ENCODE results near the gene NLRP9. TPM values are rescaled to one million over a fixed set of nuclear protein-coding genes. Genes with fewer than 3 reads are reported as not detected.

The NLRP9 gene
- total and polyA plus RNA-seq, 2 of the 4 experiments (the other 2 are of a cell fraction): not detected

GRCh38 chr19:55696301-55697068 lies 41.7 kb downstream of the NLRP9 start:
- Histone ChIP-seq H3K4me3 (ENCODE audit: insufficient read depth, low read depth, low read length) (no peak overlapping the region), H3K23ac (ENCODE audit: low read depth, low read length) (no peak overlapping the region), H3K4ac (ENCODE audit: low read depth, low read length) (no peak overlapping the region), H4K20me1 (ENCODE audit: insufficient read depth, low read length) (no peaks in the 10 kb centered on the region), H3K4me2 (ENCODE audit: low read depth, low read length) (no peak overlapping the region), H3K56ac (ENCODE audit: extremely low read depth, insufficient read depth, low read length) (no peak overlapping the region), H3K9me1 (ENCODE audit: insufficient read depth, low read length) (no peaks in the 10 kb centered on the region), H3K27me3 (ENCODE audit: control insufficient read depth, insufficient read depth, low read length) (no peaks in the 10 kb centered on the region), H4K5ac (ENCODE audit: low read depth, low read length) (no peak overlapping the region), H3K9ac (ENCODE audit: low read depth, low read length) (no peak overlapping the region), H2BK5ac (ENCODE audit: low read depth, low read length, poor library complexity, severe bottlenecking) (no peak overlapping the region), H2BK15ac (ENCODE audit: low read depth, low read length) (no peak overlapping the region), H2AFZ (replicated peaks; ENCODE audit: low read length, poor library complexity) (no peak overlapping the region), H3K14ac (replicated peaks; ENCODE audit: low read depth, low read length) (no peak overlapping the region), H3K9me3 (ENCODE audit: control insufficient read depth, insufficient read depth, low read length) (no peaks in the 10 kb centered on the region), H3K4me1 (ENCODE audit: control insufficient read depth, insufficient read depth, low read length) (no peaks in the 10 kb centered on the region), H3K79me1 (ENCODE audit: low read depth in 1 of 2, low read length in 2 of 2) (no peaks in the 10 kb centered on the region; a peak in 1 of 4 replicates), H2BK120ac (ENCODE audit: low read depth, low read length) (no peak overlapping the region), H2BK20ac (ENCODE audit: low read depth, low read length) (no peak overlapping the region), H2AK9ac (replicated peaks; ENCODE audit: low read depth, low read length, poor library complexity) (no peak overlapping the region), H3K18ac (ENCODE audit: low read depth, low read length) (no peak overlapping the region), H3K27ac (ENCODE audit: insufficient read depth, low read length) (no peak overlapping the region), H3K36me3 (ENCODE audit: control insufficient read depth, insufficient read depth, low read length) (peaks cover 45% of the 10 kb centered on the region), H2AK5ac (ENCODE audit: low read depth, low read length) (no peak overlapping the region), H4K8ac (ENCODE audit: low read depth in 2 of 2, low read length in 2 of 2) (no peak overlapping the region), H4K91ac (ENCODE audit: insufficient read depth, low read depth, low read length) (no peak overlapping the region)
- intact Hi-C loops (cut with micrococcal nuclease) (no loop called here), dilution Hi-C loops (cut with HindIII; ENCODE audit: low sequenced_read_pairs, unreplicated experiment) (no loop called here), in situ Hi-C loops (cut with MboI; ENCODE audit: low sequenced_read_pairs) (loop anchor here (25.0 kb wide), 1 partner anchor 441 kb away; the partner anchor contains the start of gene ZNF444)
- 100% methylated on average over 9 of the region's 20 CpGs; no CpG with 5 or more reads in 1 of the 2 experiments for WGBS, 2 experiments (ENCODE audit: extremely low coverage in 2 of 2, insufficient read length in 1 of 2)
- ChIA-PET POLR2A (ENCODE audit: unreplicated experiment) (no interaction called here), CTCF (no interaction called here)
- no TSS peak for BruUV-seq (replicated peaks)
- TF ChIP-seq RFX5 (IDR thresholded peaks at IDR 0.05; ENCODE audit: low read depth, low read length) (no peak), FOS (IDR thresholded peaks at IDR 0.05; ENCODE audit: low read depth, low read length) (no peak), MAFK (IDR thresholded peaks at IDR 0.05; ENCODE audit: low read depth, low read length) (no peak), CTCF (conservative IDR thresholded peaks at IDR 0.05; ENCODE audit: low read depth, low read length) (no peak), BHLHE40 (IDR thresholded peaks at IDR 0.05; ENCODE audit: low read depth, low read length) (no peak), CEBPB (IDR thresholded peaks at IDR 0.05; ENCODE audit: low read depth, low read length) (no peak), USF2 (IDR thresholded peaks at IDR 0.05; ENCODE audit: low read depth, low read length) (no peak), RCOR1 (IDR thresholded peaks at IDR 0.05; ENCODE audit: insufficient replicate concordance, low read length) (no peak), SMC3 (IDR thresholded peaks at IDR 0.05; ENCODE audit: low read depth, low read length) (no peak), CHD1 (IDR thresholded peaks at IDR 0.05; ENCODE audit: low read depth, low read length) (no peak), MXI1 (IDR thresholded peaks at IDR 0.05; ENCODE audit: borderline replicate concordance, low read depth, low read length) (no peak), MAZ (IDR thresholded peaks at IDR 0.05; ENCODE audit: borderline replicate concordance, low read depth, low read length) (no peak)
- DNase-seq (no peak), ATAC-seq (ENCODE audit: low read depth) (no peak)

Measured in IMR-90 (cell line).